ENCODE data around the gene MELTF. TPM values are rescaled to one million over a fixed set of nuclear protein-coding genes. Genes with fewer than 3 reads are reported as not detected.

The MELTF gene
- total RNA-seq, 1 donor from 2014 or later, result 5.2 TPM

GRCh38 chr3:197028728-197029510 lies 698 bp downstream of the MELTF start:
- Mint-ChIP-seq H3K27me3 (ENCODE audit: low read depth) (peaks cover 2% of the 10 kb centered on the region), H3K4me1 (ENCODE audit: low read depth) (peaks cover 26% of the 10 kb centered on the region), H3K27ac (ENCODE audit: unreplicated experiment) (no peak overlapping the region), H3K4me3 (ENCODE audit: unreplicated experiment) (peak overlapping the region; percentile 57), H3K36me3 (ENCODE audit: low read depth) (no peaks in the 10 kb centered on the region), H3K9me3 (ENCODE audit: low read depth) (no peaks in the 10 kb centered on the region)
- no peak for DNase-seq (ENCODE audit: low spot score)
- TF ChIP-seq CTCF (IDR thresholded peaks at IDR 0.05), result no peak

GRCh38 chr3:197027896-197028727 lies 1.5 kb downstream of the MELTF start:
- H3K4me3 Mint-ChIP-seq (ENCODE audit: unreplicated experiment), result peak overlapping the region; percentile 16
- H3K9me3 Mint-ChIP-seq (ENCODE audit: low read depth), result no peaks in the 10 kb centered on the region
- peaks cover 34% of the 10 kb centered on the region for H3K4me1 Mint-ChIP-seq (ENCODE audit: low read depth)
- no peaks in the 10 kb centered on the region for H3K36me3 Mint-ChIP-seq (ENCODE audit: low read depth)
- H3K27ac Mint-ChIP-seq (ENCODE audit: unreplicated experiment), result no peak overlapping the region
- peaks cover 6% of the 10 kb centered on the region for H3K27me3 Mint-ChIP-seq (ENCODE audit: low read depth)
- DNase-seq (ENCODE audit: low spot score), result no peak
- no peak for TF ChIP-seq CTCF (IDR thresholded peaks at IDR 0.05)

DNA sequence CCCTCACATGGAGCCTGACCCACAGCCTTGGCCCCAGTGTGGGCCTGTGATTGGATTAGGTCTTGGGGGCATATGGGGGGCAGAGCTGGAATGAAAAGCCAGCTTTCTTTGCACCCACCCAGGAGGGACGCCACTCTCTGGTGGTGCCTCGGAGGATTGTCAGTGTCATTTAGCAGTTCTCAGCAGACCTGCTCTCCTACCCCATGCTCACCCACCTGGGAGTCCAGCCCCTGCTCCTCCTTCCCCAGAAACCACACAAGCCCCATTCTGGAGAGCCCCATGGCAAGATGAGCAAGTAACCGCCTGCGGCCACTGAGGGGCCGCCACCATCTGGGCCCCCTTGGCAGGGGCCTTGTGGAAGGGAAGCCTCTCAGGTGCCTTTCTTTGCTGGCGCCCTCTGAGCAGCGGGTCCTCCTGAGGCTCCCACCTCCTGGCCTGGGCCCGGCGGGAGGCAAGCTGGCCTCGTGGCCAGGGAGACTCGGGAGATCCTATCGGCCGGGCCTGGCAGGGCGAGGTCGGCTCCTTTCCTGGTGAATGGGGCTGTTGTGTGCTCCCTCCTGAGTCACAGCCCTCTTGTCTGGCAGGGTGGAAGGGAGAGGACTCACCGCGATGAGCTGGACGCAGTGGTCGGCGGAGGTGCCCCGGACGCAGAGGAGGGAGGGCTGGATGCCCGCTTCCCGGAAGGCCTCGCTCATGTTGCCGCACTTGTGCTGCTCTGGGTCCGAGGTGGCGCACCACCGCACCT lies 2.3 kb downstream of the MELTF start:
- peaks cover 8% of the 10 kb centered on the region for H3K27me3 Mint-ChIP-seq (ENCODE audit: low read depth)
- TF ChIP-seq CTCF (IDR thresholded peaks at IDR 0.05), result no peak
- no peak overlapping the region for H3K4me3 Mint-ChIP-seq (ENCODE audit: unreplicated experiment)
- H3K9me3 Mint-ChIP-seq (ENCODE audit: low read depth), result no peaks in the 10 kb centered on the region
- H3K4me1 Mint-ChIP-seq (ENCODE audit: low read depth), result peaks cover 41% of the 10 kb centered on the region
- H3K27ac Mint-ChIP-seq (ENCODE audit: unreplicated experiment), result no peak overlapping the region
- no peaks in the 10 kb centered on the region for H3K36me3 Mint-ChIP-seq (ENCODE audit: low read depth)
- DNase-seq (ENCODE audit: low spot score), result no peak

GRCh38 chr3:197026481-197026866 lies 3.1 kb downstream of the MELTF start:
- TF ChIP-seq CTCF (IDR thresholded peaks at IDR 0.05), result no peak
- Mint-ChIP-seq H3K27ac (ENCODE audit: unreplicated experiment) (no peak overlapping the region), H3K36me3 (ENCODE audit: low read depth) (no peaks in the 10 kb centered on the region), H3K9me3 (ENCODE audit: low read depth) (no peaks in the 10 kb centered on the region), H3K4me3 (ENCODE audit: unreplicated experiment) (no peak overlapping the region), H3K4me1 (ENCODE audit: low read depth) (peaks cover 33% of the 10 kb centered on the region), H3K27me3 (ENCODE audit: low read depth) (peaks cover 8% of the 10 kb centered on the region)
- DNase-seq (ENCODE audit: low spot score), result no peak
